ENCODE measurements around the gene OTULINL. TPM values are rescaled to one million over a fixed set of nuclear protein-coding genes. Genes with fewer than 3 reads are reported as not detected.

The OTULINL gene
- total RNA-seq, 2 donors from 2014 or later = 6.4 to 7.3 TPM

- TF ChIP-seq CTCF (IDR thresholded peaks at IDR 0.05) = no peak
- Histone ChIP-seq H3K9me3 (no peaks in the 10 kb centered on the region), H3K4me3 (no peak overlapping the region), H3K4me1 (ENCODE audit: control insufficient read depth in 1 of 2, low read depth in 2 of 2) (no peaks in the 10 kb centered on the region), H3K27me3 (replicated peaks; ENCODE audit: insufficient read depth) (no peaks in the 10 kb centered on the region), H3K36me3 (no peaks in the 10 kb centered on the region), H3K27ac (no peak overlapping the region)
- ATAC-seq (ENCODE audit: insufficient number of reproducible peaks, low FRiP score, low read depth) (no peak), DNase-seq (ENCODE audit: low spot score) (no peak)
Observed at GRCh38 chr5:14571901-14572300, 9.7 kb upstream of the OTULINL start.

GRCh38 chr5:14572385-14572784, 9.2 kb upstream of the OTULINL start:
- Histone ChIP-seq H3K4me1 (ENCODE audit: control insufficient read depth in 1 of 2, low read depth in 2 of 2) (no peaks in the 10 kb centered on the region), H3K27ac (no peak overlapping the region), H3K27me3 (replicated peaks; ENCODE audit: insufficient read depth) (no peaks in the 10 kb centered on the region), H3K9me3 (no peaks in the 10 kb centered on the region), H3K36me3 (no peaks in the 10 kb centered on the region), H3K4me3 (no peak overlapping the region)
- TF ChIP-seq CTCF (IDR thresholded peaks at IDR 0.05) = no peak
- ATAC-seq (ENCODE audit: insufficient number of reproducible peaks, low FRiP score, low read depth) = no peak
- no peak for DNase-seq (ENCODE audit: low spot score)

GRCh38 chr5:14572836-14573235, 8.8 kb upstream of the OTULINL start:
- no peak for TF ChIP-seq CTCF (IDR thresholded peaks at IDR 0.05)
- Histone ChIP-seq H3K4me1 (ENCODE audit: control insufficient read depth in 1 of 2, low read depth in 2 of 2) (no peaks in the 10 kb centered on the region), H3K27me3 (replicated peaks; ENCODE audit: insufficient read depth) (no peaks in the 10 kb centered on the region), H3K9me3 (no peaks in the 10 kb centered on the region), H3K36me3 (no peaks in the 10 kb centered on the region), H3K4me3 (no peak overlapping the region), H3K27ac (no peak overlapping the region)
- DNase-seq (ENCODE audit: low spot score) = no peak
- no peak for ATAC-seq (ENCODE audit: insufficient number of reproducible peaks, low FRiP score, low read depth)

- no peak for ATAC-seq (ENCODE audit: insufficient number of reproducible peaks, low FRiP score, low read depth)
- DNase-seq (ENCODE audit: low spot score) = no peak
- Histone ChIP-seq H3K9me3 (no peaks in the 10 kb centered on the region), H3K27me3 (replicated peaks; ENCODE audit: insufficient read depth) (no peaks in the 10 kb centered on the region), H3K27ac (no peak overlapping the region), H3K4me3 (no peak overlapping the region), H3K4me1 (ENCODE audit: control insufficient read depth in 1 of 2, low read depth in 2 of 2) (no peaks in the 10 kb centered on the region), H3K36me3 (no peaks in the 10 kb centered on the region)
- TF ChIP-seq CTCF (IDR thresholded peaks at IDR 0.05) = no peak
Observed at GRCh38 chr5:14574096-14574495, 7.5 kb upstream of the OTULINL start.

GRCh38 chr5:14574891-14575508, 6.6 kb upstream of the OTULINL start:
- no peaks in the 10 kb centered on the region for H3K36me3 ChIP-seq
- DNase-seq (ENCODE audit: low spot score) = no peak
- H3K9me3 ChIP-seq = no peaks in the 10 kb centered on the region
- TF ChIP-seq CTCF (IDR thresholded peaks at IDR 0.05) = no peak
- no peak overlapping the region for H3K27ac ChIP-seq
- ATAC-seq (ENCODE audit: insufficient number of reproducible peaks, low FRiP score, low read depth) = no peak
- H3K4me1 ChIP-seq (ENCODE audit: control insufficient read depth in 1 of 2, low read depth in 2 of 2) = no peaks in the 10 kb centered on the region
- H3K4me3 ChIP-seq = no peak overlapping the region
- H3K27me3 ChIP-seq (replicated peaks; ENCODE audit: insufficient read depth) = no peaks in the 10 kb centered on the region
